HG03469 (cell line): ENCODE measurements around the gene RPS25.
"Not testable (repeated sequence)": the region's sequence is repeated elsewhere in the genome, so short reads cannot be mapped to it uniquely, and the experiment has no call there.

Experiments
- ATAC-seq: cut with Tn5 transposase; IDR thresholded peaks from one replicate; pipeline ENCODE4 v1.9.1; 2021; ENCODE audit warnings: mild to moderate bottlenecking, moderate library complexity, moderate number of reproducible peaks; ENCODE audit not compliant: unreplicated experiment

RPS25 gene

DNA sequence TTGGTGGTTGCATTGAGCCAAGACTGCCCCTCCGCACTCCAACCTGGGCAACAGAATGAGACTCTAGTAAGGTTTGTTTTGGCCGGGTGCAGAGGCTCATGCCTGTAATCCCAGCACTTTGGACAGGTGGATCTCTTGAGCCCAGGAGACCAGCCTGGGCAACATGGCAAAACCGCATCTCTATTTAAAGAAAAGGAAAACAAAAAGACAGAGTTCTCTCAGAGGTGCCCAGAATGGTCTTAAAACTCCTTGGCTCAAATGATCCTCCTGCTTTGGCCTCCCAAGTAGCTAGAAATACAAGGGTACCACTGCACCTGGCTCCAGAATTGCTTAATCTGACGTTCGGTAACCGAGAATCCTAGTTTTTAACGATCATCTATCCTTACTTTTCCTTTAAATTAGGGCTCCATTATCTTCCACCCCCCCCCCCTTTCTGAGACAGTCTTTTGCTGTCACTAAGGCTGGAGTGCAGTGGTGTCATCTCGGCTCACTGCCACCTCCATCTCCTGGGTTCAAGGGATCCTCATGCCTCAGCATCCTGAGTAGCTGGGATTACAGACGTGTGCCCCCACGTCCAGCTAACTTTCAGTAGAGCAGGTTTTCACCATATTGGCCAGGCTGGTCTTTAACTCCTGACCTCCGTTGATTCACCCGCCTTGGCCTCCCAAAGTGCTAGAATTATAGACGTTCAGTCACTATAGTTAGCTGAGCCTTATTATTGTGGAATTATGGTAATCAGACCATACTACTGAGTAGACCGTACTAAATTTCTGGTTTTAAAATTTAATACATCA is 1.7 kb downstream of the RPS25 start:
- ATAC-seq, result no peak

GRCh38 chr11:119015054-119015611 is 3.0 kb downstream of the RPS25 start:
- ATAC-seq, result no peak

DNA sequence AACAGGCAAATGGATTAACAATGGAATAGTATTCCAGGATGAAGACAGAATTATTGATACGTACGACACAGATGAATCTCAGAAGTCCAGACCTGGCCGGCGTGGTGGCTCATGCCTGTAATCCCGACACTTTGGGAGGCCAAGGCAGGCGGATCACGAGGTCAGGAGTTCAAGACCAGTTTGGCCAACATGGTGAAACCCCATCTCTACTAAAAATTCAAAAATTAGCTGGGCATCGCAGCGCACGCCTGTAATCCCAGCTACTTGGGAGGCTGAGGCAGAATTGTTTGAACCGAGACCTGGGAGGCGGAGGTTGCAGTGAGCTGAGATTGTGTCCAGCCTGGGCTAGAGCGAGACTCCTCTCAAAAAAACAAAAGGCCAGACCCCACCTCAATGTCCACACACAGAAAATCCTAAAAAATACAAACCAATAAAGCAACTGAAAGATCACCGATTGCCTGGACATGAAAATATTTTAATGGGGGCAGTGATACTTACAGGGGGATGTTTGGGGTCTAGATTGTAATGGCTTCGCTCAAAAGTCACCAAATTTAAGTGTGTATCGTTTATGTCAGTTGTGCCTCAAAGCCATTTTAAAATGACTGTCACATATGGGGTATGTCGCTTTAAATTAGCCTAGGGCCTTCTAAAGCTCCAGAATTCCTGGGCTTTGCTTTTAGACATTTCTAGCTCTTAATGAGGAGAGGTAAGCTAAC is 3.8 kb downstream of the RPS25 start:
- ATAC-seq, result no peak

DNA sequence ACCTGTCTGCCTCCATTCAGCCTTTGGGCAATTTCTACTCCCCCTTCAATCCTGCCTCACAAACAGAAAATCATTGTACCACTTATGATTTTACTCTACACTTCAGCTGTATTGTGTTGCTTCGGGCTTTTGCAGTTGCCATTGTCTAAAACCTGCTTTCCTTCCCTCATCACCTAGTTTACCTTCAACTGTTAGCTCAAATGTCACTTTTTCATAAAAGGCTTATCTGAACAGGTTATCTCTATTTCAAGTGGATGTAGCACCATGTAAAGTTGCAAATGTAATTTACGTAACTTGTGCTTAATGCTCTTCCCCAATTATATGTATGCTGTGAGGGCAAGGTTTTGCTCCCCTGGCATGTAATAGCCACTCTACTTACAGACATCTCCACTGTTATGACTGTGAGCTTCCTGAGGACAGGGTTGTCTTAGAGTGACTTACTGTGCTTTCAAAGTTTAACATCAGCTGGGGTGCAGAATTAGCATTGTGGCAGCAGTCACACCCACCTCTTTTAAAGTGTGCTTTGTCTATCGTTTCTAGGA is 5.4 kb downstream of the RPS25 start:
- no peak for ATAC-seq

GRCh38 chr11:119011476-119012053 is 6.6 kb downstream of the RPS25 start:
- ATAC-seq, result no peak

DNA sequence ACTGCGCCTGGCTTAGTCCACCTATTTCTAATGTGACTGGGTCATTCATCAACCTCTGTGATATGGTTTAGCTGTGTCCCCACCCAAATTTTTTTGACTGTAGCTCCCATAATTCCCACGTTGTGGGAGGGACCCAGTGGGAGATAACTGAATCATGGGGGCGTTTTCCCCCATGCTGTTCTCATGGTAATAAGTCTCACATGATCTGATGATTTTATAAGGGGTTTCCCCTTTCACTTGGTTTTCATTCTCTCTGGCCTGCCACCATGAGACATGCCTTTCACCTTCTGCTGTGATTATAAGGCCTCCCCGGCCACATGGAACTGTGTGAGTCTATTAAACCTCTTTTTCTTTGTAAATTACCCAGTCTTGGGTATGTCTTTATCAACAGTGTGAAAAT is 11.5 kb downstream of the RPS25 start:
- no peak for ATAC-seq

GRCh38 chr11:119000906-119001305 is 17.2 kb downstream of the RPS25 start:
- ATAC-seq, result no peak

DNA sequence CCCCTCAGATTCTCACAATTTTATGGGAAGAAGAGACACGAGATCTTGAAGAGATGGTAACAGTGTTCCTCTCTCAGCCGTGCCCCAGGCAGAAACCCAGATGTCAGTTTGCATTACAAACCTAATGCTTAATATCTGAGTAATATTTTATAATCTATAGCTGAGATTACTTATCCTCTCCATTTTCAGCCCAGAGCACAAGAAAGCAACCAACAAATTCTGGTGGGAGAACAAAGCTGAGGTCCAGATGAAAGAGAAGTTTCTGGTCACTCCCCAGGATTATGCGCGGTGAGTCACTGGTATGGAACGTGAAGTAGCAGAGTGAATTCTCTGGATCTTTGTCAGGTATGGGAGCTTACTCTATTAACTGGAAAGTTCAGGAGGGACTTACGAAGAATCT is 19.3 kb downstream of the RPS25 start:
- ATAC-seq, result no peak

GRCh38 chr11:118998388-118998717 is 19.8 kb downstream of the RPS25 start:
- no peak for ATAC-seq

- ATAC-seq, result peak; percentile 85
These were observed 20.3 kb downstream of the RPS25 start, which contains the start of gene CENATAC for GRCh38 chr11:118997627-118998387. Gene CENATAC, plus strand, starts transcription at chr11:118998138. Its CDS starts 60 bp downstream, at chr11:118998198.

GRCh38 chr11:118996926-118997626 is 21.1 kb downstream of the RPS25 start:
- peak; percentile 2 for ATAC-seq

GRCh38 chr11:118991486-118992038 is 26.6 kb downstream of the RPS25 start:
- not testable (repeated sequence) for ATAC-seq

DNA sequence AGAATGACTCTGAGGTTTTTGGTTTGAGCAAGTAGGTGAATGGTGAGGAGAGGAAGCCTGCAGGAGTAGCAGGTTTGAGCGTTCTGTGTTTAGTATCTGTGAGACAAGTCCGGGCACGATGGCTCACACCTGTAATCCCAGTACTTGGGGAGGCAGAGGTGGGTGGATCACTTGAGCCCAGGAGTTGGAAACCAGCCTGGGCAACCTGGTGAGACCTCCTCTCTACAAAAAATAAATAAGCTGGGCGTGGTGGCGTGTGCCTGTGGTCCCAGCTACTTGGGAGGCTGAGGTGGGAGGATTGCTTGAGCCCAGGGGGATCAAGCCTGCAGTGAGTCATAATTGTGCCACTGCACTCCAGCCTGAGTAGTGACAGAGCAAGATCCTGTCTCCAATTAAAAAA is 29.9 kb downstream of the RPS25 start:
- ATAC-seq, result no peak

DNA sequence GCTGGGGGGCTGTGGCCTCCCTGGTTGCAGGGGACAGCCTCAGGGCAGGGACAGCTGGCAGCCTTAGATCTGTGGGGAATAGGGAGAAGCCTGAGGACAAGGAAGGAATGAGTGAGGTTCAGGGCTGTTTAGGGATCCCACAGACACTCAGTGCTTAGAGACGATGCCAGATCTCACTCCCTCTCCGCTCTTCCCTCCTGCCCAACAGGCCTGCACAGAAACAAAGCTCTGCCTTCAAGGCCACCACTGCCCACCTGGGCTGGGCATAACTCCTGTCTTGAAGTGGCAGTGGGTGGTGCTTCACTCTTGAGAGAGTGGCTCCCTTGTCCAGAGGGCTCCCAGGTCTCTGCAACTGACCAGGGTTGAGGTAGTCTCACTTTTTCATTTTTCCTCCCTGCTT is 33.3 kb downstream of the RPS25 start:
- ATAC-seq, result no peak

GRCh38 chr11:118984337-118984736 is 33.8 kb downstream of the RPS25 start:
- not testable (repeated sequence) for ATAC-seq

GRCh38 chr11:118980191-118980881 is 37.8 kb downstream of the RPS25 start:
- ATAC-seq, result no peak

DNA sequence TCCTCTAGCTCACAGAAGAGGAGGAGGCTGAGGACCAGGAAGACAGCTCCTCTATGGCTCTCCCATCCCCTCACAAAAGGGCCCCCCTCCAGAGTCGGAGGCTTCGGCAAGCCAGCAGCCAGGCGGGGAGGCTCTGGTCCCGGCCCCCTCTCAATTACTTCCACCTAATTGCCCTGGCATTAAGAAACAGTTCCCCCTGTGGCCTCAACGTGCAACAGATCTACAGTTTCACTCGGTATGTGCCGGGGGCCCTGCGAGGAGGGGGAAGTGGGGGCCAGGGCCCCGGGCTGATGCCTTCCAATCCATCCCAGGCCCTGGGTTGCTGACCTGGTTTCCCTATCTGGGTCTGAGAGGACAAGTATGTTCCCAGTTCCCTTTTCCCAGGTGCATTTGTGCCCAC is 38.7 kb downstream of the RPS25 start:
- no peak for ATAC-seq

DNA sequence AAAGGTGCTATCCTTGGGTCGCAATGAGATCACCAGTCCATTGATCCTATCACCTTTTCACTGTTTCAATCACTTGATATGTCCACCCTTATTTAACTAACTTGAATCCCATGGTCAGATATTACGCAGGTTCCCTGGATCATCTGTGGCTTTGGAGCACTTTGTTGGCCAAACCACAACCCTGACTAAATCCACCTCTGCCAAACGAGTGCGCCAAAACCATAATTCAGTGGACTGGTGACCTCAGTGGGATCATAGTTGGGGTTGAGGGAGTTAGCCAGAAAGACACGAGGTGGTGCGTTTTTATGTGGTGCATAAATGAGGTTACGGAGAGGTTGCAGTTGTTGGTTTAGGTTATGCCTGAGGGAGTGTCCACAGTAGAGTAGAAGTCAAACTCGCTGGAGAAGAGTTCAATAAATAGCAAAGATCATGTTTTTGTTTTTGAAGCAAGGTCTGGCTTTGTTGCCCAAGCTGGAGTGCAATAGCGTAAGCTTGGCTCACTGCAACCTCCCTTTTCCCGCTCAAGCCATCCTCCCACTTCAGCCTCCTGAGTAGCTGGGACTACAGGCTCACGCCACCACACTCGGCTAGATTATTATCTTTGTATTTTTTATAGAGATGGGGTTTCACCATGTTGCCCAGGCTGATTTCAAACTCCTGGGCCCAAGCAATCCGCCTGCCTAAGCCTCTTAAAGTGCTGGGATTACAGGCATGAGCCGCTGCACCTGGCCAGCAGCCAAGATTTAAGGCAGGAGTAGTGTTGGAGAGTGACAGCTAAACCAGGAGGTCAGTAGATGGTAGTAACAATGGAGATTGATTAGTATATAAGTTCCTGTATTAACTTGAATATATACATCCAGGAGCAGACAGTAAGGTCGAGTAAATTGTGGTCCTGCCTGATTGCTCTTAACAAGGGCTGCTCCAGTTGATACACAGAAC is 42.1 kb downstream of the RPS25 start:
- ATAC-seq, result no peak
